ENCODE results near the gene GPR25.
A peak's percentile ranks its signal among the peaks of the same experiment; 100 is the strongest.

GPR25 gene

DNA sequence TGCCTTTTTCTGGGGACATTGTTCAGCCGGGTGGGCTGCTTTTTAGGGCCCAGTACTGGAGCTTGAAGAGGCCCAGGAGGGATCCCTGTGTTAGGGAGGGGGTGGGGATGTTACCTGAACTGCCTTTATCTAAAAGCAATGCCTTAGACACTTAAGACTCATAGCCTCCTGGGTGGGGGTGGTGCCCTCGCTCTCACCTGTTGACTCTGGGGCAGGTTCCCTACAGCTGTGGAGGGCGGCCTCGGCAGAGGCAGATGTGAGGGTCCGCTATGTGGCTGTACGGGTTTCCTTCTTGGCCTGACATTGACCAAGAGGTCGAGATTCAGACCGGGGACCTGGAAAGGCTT, 22.6 kb downstream of the GPR25 start:
- Histone ChIP-seq H2AFZ (ENCODE audit: low read depth, low read length) (no peak overlapping the region), H3K9me3 (ENCODE audit: insufficient read depth, low read length, severe bottlenecking) (no peaks in the 10 kb centered on the region), H3K79me2 (ENCODE audit: insufficient read depth, low read length) (no peaks in the 10 kb centered on the region), H4K20me1 (ENCODE audit: insufficient read depth, low read length) (no peaks in the 10 kb centered on the region), H3K9ac (ENCODE audit: low read depth, low read length) (no peak overlapping the region), H3K27ac (ENCODE audit: low read length) (no peak overlapping the region), H3K27me3 (ENCODE audit: insufficient read depth, low read length, poor library complexity) (no peaks in the 10 kb centered on the region), H3K4me1 (ENCODE audit: insufficient read depth, low read length) (no peaks in the 10 kb centered on the region), H3K36me3 (ENCODE audit: insufficient read depth, low read length) (no peaks in the 10 kb centered on the region), H3K4me3 (ENCODE audit: low read depth in 1 of 2, low read length in 2 of 2) (no peak overlapping the region), H3K4me2 (ENCODE audit: insufficient read depth, low read length) (no peak overlapping the region)
- no peak for DNase-seq
- ATAC-seq (ENCODE audit: insufficient read depth, low read depth), result no peak
- TF ChIP-seq, protein P1, sequence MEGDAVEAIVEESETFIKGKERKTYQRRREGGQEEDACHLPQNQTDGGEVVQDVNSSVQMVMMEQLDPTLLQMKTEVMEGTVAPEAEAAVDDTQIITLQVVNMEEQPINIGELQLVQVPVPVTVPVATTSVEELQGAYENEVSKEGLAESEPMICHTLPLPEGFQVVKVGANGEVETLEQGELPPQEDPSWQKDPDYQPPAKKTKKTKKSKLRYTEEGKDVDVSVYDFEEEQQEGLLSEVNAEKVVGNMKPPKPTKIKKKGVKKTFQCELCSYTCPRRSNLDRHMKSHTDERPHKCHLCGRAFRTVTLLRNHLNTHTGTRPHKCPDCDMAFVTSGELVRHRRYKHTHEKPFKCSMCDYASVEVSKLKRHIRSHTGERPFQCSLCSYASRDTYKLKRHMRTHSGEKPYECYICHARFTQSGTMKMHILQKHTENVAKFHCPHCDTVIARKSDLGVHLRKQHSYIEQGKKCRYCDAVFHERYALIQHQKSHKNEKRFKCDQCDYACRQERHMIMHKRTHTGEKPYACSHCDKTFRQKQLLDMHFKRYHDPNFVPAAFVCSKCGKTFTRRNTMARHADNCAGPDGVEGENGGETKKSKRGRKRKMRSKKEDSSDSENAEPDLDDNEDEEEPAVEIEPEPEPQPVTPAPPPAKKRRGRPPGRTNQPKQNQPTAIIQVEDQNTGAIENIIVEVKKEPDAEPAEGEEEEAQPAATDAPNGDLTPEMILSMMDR (IDR thresholded peaks at IDR 0.05; ENCODE audit: borderline replicate concordance, extremely low read depth, low read length, poor library complexity, severe bottlenecking), result no peak

- H3K36me3 ChIP-seq (ENCODE audit: insufficient read depth, low read length), result no peaks in the 10 kb centered on the region
- no peaks in the 10 kb centered on the region for H3K9me3 ChIP-seq (ENCODE audit: insufficient read depth, low read length, severe bottlenecking)
- H3K4me3 ChIP-seq (ENCODE audit: low read depth in 1 of 2, low read length in 2 of 2), result no peak overlapping the region
- H3K9ac ChIP-seq (ENCODE audit: low read depth, low read length), result no peak overlapping the region
- ATAC-seq (ENCODE audit: insufficient read depth, low read depth) (no peak), DNase-seq (no peak)
- H4K20me1 ChIP-seq (ENCODE audit: insufficient read depth, low read length), result no peaks in the 10 kb centered on the region
- TF ChIP-seq, protein P1 (IDR thresholded peaks at IDR 0.05; ENCODE audit: borderline replicate concordance, extremely low read depth, low read length, poor library complexity, severe bottlenecking), result no peak
- TF ChIP-seq EZH2 (IDR thresholded peaks at IDR 0.05; ENCODE audit: borderline replicate concordance, low read depth, low read length, severe bottlenecking), result no peak
- no peak overlapping the region for H3K27ac ChIP-seq (ENCODE audit: low read length)
- H2AFZ ChIP-seq (ENCODE audit: low read depth, low read length), result no peak overlapping the region
- no peaks in the 10 kb centered on the region for H3K27me3 ChIP-seq (ENCODE audit: insufficient read depth, low read length, poor library complexity)
- no peak overlapping the region for H3K4me2 ChIP-seq (ENCODE audit: insufficient read depth, low read length)
- no peaks in the 10 kb centered on the region for H3K79me2 ChIP-seq (ENCODE audit: insufficient read depth, low read length)
- no peaks in the 10 kb centered on the region for H3K4me1 ChIP-seq (ENCODE audit: insufficient read depth, low read length)
These were observed 23.2 kb downstream of the GPR25 start for GRCh38 chr1:200895801-200896530.

DNA sequence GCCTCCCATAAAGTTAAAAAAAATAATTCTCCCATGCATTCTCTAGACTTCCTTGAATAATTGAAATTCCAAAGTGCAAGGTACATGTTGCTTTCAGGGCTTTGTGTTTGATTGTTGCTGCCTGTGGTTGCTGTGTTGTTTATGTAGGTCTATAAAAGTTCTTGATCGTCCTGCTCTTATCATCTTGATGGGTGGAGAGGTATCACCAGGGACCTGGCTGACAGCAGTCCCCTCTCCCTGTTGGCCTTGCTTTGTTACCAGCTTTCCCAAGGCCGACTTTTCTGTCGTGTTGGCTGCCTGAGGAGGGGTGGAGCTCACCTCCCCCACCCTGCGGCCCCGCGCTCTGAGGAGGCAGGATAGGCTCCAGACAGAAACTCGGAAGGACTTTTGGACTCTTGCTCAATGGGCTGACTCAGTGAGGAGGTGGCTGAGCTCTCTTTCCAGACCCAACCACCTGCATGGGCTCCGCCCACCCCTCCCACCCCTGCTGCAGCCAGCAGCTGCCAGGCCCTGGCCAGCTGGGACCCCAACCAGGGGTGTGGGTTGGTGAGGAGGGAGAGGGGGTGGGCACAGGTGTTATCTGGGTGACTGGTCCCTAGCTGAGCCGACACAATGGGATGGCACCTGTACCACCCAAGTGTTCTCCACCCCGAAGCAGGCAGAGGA, 23.9 kb downstream of the GPR25 start:
- Histone ChIP-seq H3K9me3 (ENCODE audit: insufficient read depth, low read length, severe bottlenecking) (no peaks in the 10 kb centered on the region), H4K20me1 (ENCODE audit: insufficient read depth, low read length) (no peaks in the 10 kb centered on the region), H3K27ac (ENCODE audit: low read length) (no peak overlapping the region), H3K9ac (ENCODE audit: low read depth, low read length) (no peak overlapping the region), H3K4me2 (ENCODE audit: insufficient read depth, low read length) (no peak overlapping the region), H3K36me3 (ENCODE audit: insufficient read depth, low read length) (no peaks in the 10 kb centered on the region), H2AFZ (ENCODE audit: low read depth, low read length) (no peak overlapping the region), H3K4me3 (ENCODE audit: low read depth in 1 of 2, low read length in 2 of 2) (no peak overlapping the region), H3K27me3 (ENCODE audit: insufficient read depth, low read length, poor library complexity) (no peaks in the 10 kb centered on the region), H3K79me2 (ENCODE audit: insufficient read depth, low read length) (no peaks in the 10 kb centered on the region), H3K4me1 (ENCODE audit: insufficient read depth, low read length) (no peaks in the 10 kb centered on the region)
- ATAC-seq (ENCODE audit: insufficient read depth, low read depth) (peak; percentile 25; the same call in 1 of the 3 replicates), DNase-seq (peak; percentile 27)
- TF ChIP-seq, protein P1 (IDR thresholded peaks at IDR 0.05; ENCODE audit: borderline replicate concordance, extremely low read depth, low read length, poor library complexity, severe bottlenecking), result no peak
- TF ChIP-seq EZH2 (IDR thresholded peaks at IDR 0.05; ENCODE audit: borderline replicate concordance, low read depth, low read length, severe bottlenecking), result no peak
